Stimulated activated CD4-positive, alpha-beta T cell treated with anti-CD3 and anti-CD28 coated beads, Interleukin-15, amount 100 ng/mL, for 24 hours (primary cell): ENCODE results near the gene CHSY3.
A peak's percentile ranks its signal among the peaks of the same experiment; 100 is the strongest.

Experiments used
- DNase-seq: peaks from one replicate; pipeline ENCODE4 v3.0.0-alpha.2; 2020

The CHSY3 gene

DNA sequence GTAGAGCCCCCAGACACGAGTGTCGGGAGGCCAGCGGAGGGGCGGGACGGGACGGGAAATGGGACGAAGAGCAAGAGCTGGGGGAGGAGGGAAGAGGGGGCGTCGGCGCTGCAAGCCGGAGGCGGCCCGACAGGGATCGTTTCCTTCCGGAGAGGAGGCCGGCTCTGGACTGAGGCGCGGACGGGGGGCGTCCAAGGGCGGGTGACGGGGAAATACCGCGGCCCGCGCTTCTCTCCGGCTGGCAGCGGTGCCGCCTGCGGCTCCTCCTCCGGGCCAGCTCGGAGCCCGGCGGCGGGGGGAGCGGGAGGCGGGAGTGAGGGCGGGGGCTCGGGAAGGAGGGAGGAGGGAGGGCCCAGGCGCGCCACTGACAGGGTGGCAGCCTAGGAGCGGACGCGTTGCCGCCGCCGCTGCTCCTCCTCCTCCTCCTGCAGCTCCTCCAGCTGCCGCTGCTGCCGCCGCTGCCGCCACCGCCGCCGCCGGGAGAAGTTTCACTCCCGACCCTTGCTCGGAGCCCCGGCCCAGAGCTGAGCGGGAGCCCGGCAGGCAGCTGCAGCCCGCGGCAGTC, at the start of gene CHSY3:
TSS of gene CHSY3 (plus strand) at position 364 of the 565 bp plus-strand sequence.
- DNase-seq, result peak; percentile 73

DNA sequence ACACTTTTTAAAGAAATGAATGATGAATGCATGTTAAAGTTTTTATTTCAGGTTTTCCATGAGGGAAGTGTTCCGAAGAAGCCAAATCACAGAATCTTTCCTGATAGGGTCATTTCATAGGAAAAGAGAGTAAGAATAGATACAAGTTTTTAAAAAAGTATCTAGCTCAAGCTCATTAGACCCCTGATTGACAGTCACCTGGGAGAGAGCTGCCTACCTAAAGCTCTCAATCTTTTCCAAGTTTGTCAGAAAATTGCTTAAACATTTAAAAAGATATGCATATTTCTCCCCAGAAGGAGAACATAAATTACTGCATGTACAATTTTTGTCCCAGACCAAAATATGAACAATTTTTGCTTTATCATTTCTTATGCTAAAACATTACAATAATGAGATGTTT, 47.9 kb upstream of the CHSY3 start:
- no peak for DNase-seq

DNA sequence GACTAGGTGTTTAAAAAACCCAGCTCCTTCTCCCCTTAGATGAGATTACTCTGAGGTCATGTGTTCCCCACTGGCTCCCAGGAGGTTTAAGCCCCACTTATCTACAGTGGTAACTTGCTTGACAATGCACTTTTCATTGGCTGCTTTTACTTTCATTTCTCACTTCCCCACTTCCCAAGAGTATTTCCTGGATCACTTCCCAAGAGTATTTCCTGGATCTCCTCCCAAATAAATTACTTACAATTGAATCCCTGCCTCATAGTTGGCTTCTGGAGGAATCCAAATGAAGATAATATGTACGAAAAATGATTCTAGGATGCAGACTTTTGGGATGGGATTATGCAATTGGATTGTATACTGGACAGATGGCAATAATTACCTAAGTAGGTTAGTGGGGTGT, 47.1 kb upstream of the CHSY3 start:
- DNase-seq, result no peak

DNA sequence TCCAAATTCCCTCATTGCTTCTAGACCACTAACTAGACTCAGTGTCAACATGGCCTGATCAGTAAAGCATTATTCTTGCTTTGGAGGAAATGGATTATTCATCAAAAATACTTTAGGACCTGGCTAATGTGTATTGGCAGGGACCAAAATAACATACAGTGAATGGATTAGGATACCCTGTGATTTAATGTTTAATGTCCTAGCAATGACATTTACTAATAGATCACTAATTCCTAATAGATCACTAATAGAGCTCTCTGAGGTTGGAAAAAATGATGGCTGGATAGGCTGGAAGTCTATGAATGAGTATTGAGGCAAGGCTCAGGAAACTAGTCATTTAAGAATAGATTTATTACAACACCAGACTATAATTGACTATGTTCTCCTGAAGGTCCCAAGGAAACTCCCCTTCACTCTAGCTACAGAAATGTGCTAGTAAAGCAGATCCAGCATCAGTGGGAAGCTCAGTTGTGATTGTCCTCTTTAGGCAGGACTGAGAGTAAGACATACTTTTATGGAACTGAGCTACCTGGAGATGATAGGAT, 46.1 kb upstream of the CHSY3 start:
- no peak for DNase-seq

DNA sequence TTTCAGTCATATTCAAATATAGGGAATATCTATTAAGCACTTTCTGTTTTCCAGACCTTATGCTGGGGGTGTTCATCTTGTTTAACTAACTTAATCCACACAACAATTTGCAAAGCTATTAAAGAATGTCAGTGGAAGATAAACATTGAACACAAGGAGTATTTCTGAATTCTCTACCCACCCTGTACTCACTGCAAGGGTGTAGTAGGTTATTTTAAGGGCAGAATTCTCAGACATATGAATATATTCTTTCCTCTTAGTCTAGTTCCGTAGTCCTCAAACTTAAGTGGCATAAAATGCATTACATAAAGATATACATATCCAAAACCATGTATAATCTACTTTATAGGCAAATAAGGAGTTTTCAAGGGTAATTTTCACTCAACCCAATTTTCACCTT, 19.9 kb upstream of the CHSY3 start:
- no peak for DNase-seq

DNA sequence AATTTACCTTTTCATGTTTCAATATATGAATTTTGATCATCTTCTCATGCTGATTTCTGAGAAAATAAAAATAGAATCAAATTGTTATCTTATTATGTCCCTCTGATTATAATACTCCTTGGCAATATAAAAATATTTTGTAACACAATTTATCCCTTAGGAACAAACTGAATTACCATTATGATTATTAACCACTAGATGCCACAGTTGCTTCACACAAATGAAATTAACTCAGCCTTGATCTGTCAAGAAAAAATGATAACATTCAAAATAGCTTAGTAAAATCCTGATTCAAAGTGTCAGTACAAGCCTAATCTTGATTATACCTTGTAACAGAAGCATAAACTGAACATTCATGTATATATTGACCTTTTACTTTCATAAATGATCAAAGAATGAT, 4.8 kb upstream of the CHSY3 start:
- DNase-seq, result no peak

DNA sequence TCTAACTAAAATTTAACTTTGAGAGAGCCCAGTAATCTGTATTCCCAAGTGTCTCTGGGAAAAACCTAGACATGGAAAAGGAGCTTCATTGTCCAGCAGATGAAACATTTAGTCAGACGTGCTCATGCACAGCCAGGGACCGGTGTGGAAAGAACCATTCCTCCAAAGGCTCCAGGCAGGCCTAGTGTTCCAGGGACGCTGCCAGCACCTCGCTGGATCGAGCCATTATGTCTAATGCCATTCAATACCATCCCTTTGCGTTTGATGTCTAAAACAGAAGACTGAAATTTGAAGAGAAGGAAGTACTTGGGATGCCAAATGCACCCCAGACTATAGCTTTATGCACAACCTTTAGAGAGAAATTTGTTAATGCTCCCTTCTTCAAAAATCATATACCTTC, 1.4 kb upstream of the CHSY3 start:
- no peak for DNase-seq

DNA sequence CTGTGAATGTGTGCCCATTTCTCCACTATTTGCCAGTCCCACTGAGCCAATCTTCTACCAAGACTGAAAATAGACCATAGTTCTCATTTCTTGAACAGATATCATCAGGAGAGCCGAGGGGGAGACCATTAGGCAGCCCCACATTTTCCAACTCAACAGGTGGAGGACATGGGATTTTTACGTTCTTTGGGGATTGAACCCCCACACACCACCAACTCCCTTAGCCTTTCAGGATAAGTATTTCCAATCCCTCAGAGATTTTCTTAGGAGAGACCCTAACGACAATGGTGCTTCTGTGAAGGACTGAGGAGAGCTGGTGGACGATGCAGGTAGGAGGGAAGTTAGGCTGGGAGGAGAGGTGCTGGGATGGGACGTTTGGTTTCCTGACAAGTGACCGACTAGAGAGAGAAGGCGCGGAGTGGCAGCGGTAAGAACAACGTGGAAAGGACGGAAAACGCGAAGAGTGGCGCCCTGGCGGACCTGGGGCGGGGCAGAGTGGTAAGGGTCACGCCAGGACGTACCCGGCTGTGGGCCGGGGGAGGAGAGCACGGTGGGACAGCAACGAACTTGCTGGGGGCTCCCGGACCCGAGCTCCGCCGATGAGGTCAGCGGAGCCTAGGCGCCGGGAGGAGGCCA, 681 bp upstream of the CHSY3 start:
- no peak for DNase-seq

DNA sequence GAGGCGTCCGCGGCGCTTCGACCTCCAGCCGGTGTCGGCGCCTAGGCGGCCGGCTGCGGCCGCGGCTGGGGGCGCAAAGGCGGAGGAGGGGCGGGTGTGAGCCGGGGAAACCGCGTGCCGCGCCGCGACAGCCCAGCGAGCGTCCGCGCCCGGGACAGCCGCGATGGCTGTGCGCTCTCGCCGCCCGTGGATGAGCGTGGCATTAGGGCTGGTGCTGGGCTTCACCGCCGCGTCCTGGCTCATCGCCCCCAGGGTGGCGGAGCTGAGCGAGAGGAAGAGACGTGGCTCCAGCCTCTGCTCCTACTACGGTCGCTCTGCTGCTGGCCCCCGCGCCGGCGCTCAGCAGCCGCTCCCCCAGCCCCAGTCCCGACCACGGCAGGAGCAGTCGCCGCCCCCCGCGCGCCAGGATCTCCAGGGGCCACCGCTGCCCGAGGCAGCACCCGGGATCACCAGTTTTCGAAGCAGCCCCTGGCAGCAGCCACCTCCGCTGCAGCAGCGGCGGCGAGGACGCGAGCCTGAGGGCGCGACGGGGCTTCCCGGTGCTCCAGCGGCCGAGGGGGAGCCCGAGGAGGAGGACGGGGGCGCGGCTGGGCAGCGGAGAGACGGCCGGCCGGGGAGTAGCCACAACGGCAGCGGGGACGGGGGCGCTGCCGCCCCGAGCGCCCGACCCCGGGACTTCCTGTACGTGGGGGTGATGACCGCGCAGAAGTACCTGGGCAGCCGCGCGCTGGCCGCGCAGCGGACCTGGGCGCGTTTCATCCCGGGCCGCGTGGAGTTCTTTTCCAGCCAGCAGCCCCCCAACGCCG, 605 bp downstream of the CHSY3 start:
- peak; percentile 9 for DNase-seq

DNA sequence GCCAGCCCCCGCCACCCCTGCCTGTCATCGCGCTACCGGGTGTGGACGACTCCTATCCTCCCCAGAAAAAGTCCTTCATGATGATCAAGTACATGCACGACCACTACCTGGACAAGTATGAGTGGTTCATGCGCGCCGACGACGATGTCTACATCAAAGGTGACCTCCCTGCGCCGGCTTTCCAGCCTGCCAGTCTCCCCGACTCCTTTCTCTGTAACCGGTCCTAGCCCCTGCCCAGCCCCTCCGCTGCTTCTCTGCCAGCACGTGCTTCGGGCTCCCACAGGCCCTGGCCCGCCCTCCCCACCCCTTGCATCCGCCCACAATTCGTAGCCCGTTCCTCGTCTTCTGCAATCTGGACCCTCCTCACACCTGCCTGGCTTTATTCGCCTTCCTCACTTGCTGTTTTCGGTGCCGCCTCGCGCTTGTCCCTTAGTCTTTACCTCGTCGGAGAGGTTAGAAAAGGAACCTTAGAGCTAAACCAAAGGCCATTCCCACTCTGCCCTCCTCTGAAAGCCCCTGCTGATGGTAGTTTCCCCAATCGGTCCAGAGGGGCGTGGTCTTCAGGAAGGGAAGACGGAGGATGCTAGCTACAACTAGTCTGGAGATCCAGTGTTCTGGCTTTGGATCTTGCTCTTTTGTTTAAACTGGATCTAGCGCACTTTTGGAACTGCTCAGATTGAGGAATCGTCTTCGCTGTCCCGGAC, 1.4 kb downstream of the CHSY3 start:
- peak; percentile 9 for DNase-seq

DNA sequence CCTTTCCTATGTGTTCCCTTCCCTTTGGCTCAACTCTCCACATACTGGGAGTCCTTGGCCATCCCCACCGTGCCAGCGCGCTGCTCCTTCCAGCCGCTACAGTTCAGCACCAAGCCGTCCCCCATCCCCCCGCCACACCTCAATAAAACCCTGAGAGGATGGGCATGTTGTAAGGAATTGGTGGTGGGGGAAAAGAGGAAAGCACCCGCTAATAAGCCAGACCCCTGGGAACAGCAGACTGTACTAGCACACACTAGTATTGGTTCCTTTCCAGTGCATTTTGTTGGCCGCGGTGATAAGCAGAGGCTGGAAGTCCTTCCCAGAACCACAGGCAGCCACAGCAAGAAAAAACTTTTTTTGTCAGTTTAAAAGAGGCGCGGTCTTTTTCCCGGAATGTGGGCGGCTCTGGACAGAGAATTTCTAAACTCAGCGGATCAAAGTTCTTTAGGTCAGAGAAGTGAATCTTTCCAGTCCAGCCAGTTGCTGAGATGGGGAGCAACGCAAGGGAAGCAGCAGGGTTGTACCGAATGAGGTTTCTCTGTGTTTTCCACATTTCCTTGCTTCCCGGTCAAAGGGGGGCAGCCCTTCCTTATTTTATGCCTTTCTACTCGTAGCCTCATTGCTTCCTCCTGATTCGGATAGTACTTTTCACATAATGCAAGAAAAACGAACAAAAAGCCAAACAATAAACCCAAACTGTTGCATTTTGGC, 2.1 kb downstream of the CHSY3 start:
- no peak for DNase-seq

DNA sequence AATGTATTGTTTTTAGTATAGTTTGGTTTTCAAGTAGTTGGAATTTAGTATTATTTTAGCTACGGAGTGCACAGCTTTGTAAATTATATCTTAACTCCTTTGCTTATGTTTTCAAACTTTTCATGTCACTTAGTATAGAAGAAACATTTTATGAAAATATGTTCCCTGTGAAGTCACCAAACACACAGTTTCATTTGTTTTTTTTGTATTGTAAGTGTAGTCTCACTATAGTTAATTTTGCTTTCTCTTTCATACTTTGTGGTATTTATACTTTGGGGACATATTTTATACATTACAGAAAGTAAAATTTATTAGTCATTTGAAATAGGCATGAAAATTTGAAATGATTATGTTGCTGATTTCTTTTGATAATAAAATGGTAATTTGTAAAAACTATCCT, 5.0 kb downstream of the CHSY3 start:
- DNase-seq, result no peak

DNA sequence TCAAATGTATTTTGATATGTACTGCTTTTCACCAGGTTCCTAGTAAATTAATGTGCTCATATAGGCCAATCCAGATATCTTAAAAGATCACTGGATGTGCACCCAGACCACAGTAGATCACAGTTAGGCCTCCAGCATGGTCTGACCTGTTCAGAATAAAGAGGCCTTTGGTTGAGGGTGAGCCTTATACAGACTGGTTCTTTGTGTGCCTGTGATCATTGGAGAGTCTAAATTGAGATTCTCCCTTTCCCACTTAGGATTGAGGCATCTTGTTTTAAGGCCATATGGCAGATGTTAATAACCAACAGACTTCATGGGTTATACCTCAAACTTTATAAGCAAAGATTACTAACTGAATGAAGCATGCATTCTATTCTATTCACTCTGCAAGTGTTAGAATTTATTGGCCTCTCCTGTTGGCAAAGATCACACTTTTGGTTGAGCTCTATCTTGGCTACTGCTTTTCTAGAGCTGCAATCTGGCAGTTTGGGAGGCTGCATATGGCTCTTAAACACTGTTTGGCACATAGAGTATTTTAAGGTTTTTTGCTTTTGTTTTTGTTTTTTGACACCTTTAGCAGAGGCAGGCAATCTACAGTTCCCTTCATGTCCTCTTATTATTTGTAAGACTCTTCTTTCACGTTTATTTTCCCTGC, 8.5 kb downstream of the CHSY3 start:
- DNase-seq, result no peak

DNA sequence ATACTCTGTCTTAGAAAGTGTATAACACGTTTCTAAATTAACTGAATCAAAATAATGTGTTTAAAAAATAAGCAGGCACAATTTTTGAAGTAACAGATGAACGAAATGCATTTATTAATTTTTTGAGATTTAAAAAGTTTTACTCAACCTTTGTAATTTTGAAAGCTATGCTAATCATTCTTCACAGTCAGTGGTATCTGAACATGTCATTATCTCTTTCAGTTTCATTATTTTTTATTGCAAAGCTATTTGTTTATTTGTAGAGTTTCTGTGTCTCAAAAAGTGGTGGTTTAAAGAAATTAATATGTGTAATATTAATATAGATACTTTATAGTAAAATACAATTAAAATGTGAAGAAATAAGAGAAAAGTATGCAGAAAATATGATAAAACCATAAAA, 11.2 kb downstream of the CHSY3 start:
- no peak for DNase-seq

DNA sequence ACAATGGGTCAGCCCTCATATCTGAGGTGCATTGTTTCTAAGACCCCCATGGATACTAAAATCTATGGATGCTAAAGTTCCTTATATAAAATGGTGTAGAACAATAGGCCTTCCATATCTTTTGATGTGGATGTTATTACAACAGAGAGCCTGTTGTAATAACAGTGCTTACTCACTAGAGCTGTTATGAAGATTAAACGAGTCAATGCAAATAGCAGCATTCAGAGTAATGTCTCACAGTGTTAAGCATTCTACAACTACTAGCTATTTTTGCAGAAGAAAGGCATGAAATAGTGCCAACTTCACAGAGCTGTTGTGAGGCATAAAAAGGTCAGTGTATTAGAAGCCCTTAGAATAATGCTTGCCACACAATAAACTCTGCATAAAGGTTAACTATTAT, 13.0 kb downstream of the CHSY3 start:
- DNase-seq, result no peak

DNA sequence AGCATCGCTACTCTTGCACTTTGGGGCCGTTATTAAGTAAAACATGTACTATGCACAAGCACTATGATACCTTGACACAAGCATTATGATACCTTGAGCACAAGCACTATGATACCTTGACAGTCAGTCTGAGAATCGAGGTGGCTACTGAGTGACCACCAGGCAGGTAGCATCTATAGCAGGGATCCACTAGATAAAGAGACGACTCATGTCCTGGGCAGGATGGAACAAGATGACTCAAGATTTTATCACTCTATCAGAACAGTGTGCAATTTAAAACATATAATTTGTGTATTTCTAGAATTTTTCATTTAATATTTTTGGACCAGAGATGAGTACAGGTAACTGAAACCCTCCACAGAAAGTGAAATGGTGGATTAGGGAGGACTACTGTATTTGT, 16.9 kb downstream of the CHSY3 start:
- DNase-seq, result no peak

DNA sequence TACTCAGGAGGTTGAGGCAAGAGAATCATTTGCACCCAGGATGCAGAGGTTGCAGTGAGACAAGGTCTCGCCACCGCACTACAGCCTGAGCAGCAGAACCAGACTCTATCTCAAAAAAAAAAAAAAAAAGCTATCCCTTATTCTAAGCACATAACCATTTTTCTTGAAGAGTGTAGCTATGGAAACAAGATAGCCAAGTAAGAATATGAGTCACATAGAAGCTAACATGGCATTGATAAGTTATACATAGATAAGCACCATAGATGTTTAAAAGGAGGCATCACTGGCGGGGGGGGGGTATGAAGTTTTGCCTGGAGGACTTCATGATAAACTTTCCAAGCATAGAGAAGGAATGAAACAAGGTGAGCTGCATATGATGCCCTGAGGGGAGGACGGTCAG, 26.0 kb downstream of the CHSY3 start:
- DNase-seq, result no peak

DNA sequence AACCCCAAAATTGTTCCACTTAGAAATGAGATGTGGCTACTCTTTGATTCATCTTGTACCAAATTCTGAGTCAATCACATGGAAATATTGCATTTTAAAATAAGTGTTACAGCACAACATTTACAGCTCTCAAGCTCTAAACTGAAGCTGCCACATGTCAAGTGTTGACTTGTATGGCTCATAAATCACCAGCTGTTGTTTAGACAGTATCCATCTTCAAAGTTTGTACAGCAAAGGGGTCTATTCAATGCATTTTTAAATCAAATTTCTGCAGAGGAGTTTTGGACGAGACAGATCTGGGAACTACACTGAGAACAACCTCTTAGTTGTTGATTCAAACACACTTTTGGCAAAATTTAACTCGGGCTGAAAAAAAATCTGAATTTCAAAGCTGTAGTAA, 31.4 kb downstream of the CHSY3 start:
- no peak for DNase-seq

DNA sequence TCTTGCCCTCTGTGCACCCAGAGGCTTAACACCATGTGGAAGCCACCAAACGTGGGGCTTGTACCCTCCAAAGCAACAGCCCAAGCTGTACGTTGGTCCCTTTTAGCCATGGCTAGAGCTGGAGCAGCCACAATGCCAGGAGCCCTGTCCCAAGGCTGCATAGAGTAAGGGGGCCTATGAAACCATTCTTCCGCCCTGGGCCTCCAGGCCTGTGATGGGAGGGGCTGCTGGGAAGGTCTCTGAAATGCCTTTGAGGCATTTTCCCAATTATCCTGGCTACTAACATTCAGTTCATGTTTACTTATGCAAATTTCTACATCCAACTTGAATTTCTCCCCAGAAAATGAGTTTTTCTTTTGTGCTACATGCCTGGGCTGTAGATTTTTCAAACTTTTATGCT, 33.8 kb downstream of the CHSY3 start:
- no peak for DNase-seq

DNA sequence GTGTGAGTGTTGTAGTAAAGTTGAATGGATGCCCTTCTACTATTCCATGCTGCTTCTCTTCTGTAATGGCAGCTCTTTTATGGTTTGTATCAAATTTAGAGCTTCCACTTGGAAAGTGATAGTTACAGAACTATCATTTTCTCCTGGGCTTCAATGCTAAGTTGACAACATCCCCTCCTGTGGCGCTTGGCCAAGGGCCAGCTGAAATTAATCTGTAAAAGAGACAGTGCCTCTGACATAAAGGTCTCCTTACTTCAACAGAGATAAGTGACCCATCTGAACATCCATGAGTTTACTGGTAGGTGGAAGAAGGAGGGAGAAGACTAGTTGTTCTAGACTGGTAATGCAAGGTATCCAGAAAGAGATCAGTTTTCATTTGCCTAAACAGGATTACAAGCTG, 39.7 kb downstream of the CHSY3 start:
- DNase-seq, result no peak

DNA sequence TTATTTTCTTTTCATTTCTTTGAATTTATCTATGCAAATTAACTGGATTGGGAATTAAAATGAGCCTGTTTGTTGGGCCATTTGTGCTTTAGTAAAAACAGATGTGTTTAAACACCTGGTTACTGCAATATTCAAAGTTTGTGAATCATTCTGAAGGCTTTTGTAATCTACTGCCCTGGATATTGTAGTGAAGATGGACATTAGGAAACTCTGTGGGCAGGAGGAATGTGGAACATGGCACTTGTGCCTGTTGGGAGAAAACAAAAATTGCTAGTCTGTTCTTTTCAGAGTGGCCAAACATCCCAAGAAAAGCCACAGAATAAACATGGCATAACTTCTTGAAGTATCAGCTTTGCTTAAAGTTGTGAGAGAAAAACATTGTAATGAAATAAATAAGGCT, 40.8 kb downstream of the CHSY3 start:
- DNase-seq, result no peak

DNA sequence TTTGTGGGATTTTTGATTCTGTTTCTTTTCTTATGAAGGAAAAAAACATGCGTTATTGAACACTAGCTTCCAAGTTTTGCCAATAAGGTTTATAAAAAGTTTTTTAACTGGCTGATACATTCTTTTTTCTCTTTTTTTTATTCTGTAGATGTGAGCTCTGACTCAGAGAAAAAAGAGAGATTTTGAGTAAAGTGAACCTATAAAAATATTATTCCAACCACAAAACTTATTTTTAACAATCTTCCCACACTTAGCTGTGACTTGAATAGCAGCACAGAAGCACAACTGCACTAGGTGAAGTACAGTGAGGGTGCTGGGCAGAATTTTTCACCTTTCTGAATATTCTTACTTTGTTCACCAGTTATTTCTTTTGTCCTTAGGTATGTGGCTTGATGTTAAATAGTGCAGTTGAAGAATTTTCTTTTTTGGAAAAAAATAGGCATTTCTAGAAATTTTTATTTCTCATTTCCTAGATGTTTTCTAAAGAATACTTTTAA, 41.6 kb downstream of the CHSY3 start:
- DNase-seq, result no peak
